Pancreas (tissue), 10 donors: ENCODE data around the gene ISL2. TPM values are rescaled to one million over a fixed set of nuclear protein-coding genes. Genes with fewer than 3 reads are reported as not detected.

Experiments used
- ATAC-seq, 4 donors: fragments of 200-7000 bp; cut with Tn5 transposase; one replicate each; pipeline versions ENCODE4 v1.8.0 to v1.9.1; 2020; ENCODE audit warnings: mild to moderate bottlenecking in 4 of 4, moderate library complexity in 4 of 4
- DNase-seq, 6 donors: peaks; one replicate each; pipeline ENCODE4 v3.0.0-alpha.2; 2020
- FAIRE-seq: peaks from 2 replicates; lab custom pipeline; 2012; peaks lifted over from hg19 to GRCh38; lab: Jason Lieb, UNC
- H3K27ac ChIP-seq, 4 donors: fragments of 200-600 bp; sonication (generic); 1 replicate in 3 of 4; 2 replicates in 1 of 4; pipeline versions ENCODE4 v1.5.0 to v1.8.0; 2020
- H3K27me3 ChIP-seq, 4 donors: fragments of 200-600 bp; one replicate each; pipeline ENCODE4 v1.8.0; 2021
- H3K36me3 ChIP-seq, 3 donors: fragments of 200-600 bp; sonication (generic) in 1 of 3; one replicate each; pipeline versions ENCODE4 v1.5.0 to v1.8.0; 2020 to 2021
- H3K4me1 ChIP-seq, 3 donors: fragments of 200-600 bp; one replicate each; pipeline ENCODE4 v1.8.0; 2021
- H3K4me3 ChIP-seq, 4 donors: fragments of 200-600 bp; sonication (generic) in 2 of 4; one replicate each; pipeline versions ENCODE4 v1.5.0 to v1.8.0; 2020 to 2021
- H3K9me3 ChIP-seq, 4 donors: fragments of 200-600 bp; one replicate each; pipeline ENCODE4 v1.8.0; 2021
- WGBS, 2 donors: extraction: QIAGEN DNeasy Blood & Tissue Kit; methylation state at CpG; one replicate each; pipeline ENCODE4 v1.1.7; 2013; 5-methylcytosine and 5-hydroxymethylcytosine counted together
- intact Hi-C, 3 donors: fragments of 100-400 bp; cut with DNase I; formaldehyde crosslinking; loops; one replicate each; pipeline versions ENCODE4 v1.11.1 to v1.14.2; 2022
- polyA plus RNA-seq, 2 donors: library from polyadenylated mRNA; stranded (reverse); fragments of 200-250 nt; gene quantifications; one replicate each; pipeline ENCODE4 v1.2.3, GENCODE V29; 2013
- total RNA-seq, 6 donors: library from RNA; stranded (reverse); fragmentation: NEBNext Ultra II Directional in 4 of 6; extraction: Animal tissue kit (Norgen Biotek cat#: 25700) in 4 of 6; gene quantifications; one replicate each; pipeline versions ENCODE4 v1.2.1 to v1.2.4, GENCODE V29; 2021 to 2023
- TF ChIP-seq, protein P1 (sequence below), 4 donors: fragments of 200-600 bp; sonication (generic) in 3 of 4; IDR thresholded peaks; one replicate each; pipeline versions ENCODE4 v1.5.0 to v1.8.0; 2021; ENCODE audit warnings: antibody characterized with exemption in 4 of 4
- donor health status: healthy with polysubstance abuse.
- donor health status: DM: no; HTN: no; CAD: no; lungs with moderate emphysema.
- donor health status: DM: no; HTN: no; CAD: no.
- donor health status: control.
- donor health status: control.
- donor health status: Bipolar disorder and iron deficiency.
- donor health status: DM: yes; HTN: yes; CAD: no.
- donor health status: DM: no; HTN: no; CAD: no.
- donor health status: DM: no; HTN: no; CAD: no.
- donor health status: DM: yes; HTN: yes; CAD: no.

Gene ISL2
- total and polyA plus RNA-seq, 8 donors: 0.11 to 0.41 (median 0.16) TPM; not detected in 5

DNA sequence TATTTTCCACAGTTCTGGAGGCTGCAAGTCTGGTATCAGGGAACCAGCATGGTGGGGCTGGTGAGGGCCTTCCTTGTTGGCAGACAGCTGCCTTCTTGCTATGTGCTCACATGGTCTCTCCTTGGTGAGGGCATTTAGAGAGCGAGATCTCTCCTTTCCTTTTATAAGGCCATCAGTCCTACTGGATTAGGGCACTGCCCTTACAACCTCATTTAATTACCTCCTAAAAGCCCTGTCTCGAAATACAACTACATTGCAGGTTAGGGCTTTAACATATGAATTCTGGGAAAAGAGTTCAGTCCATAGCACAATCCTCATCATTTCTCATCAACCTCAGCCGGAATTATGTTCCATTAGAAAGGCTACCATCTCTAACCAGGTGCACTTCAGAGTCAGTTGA lies 21.9 kb downstream of the ISL2 start:
- intact Hi-C loops: no loop called here
- TF ChIP-seq, protein P1, sequence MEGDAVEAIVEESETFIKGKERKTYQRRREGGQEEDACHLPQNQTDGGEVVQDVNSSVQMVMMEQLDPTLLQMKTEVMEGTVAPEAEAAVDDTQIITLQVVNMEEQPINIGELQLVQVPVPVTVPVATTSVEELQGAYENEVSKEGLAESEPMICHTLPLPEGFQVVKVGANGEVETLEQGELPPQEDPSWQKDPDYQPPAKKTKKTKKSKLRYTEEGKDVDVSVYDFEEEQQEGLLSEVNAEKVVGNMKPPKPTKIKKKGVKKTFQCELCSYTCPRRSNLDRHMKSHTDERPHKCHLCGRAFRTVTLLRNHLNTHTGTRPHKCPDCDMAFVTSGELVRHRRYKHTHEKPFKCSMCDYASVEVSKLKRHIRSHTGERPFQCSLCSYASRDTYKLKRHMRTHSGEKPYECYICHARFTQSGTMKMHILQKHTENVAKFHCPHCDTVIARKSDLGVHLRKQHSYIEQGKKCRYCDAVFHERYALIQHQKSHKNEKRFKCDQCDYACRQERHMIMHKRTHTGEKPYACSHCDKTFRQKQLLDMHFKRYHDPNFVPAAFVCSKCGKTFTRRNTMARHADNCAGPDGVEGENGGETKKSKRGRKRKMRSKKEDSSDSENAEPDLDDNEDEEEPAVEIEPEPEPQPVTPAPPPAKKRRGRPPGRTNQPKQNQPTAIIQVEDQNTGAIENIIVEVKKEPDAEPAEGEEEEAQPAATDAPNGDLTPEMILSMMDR (IDR thresholded peaks at IDR 0.05): no peak
- 94 to 95% methylated on average over 3 of the region's 3 CpGs for WGBS, 2 donors
- Histone ChIP-seq H3K27me3 (no peaks in the 10 kb centered on the region), H3K36me3 (no peaks in the 10 kb centered on the region), H3K9me3 (no peaks in the 10 kb centered on the region), H3K4me1 (no peaks in the 10 kb centered on the region), H3K4me3 (no peak overlapping the region), H3K27ac (no peak overlapping the region)
- FAIRE-seq (no peak), ATAC-seq (no peak), DNase-seq (no peak)

DNA sequence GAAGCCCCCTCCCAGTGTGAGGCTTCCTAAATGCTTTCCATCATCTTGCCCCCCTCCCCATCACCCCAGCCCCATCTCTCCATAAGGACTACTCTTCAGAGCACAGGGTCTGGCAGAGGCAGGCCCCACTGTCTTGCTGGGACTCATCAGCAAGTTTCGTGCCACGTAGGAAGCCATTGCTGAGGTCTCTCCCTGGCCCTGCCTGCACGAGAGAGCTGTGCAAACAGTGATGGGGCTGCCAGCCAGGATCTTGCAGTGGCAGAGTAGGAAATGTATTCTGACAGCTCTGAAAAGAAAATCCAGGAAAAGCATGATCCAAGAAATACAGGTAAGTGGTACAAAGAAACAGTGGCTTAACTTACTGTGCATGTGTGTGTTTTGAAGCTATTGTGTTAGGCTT lies 22.6 kb downstream of the ISL2 start:
- DNase-seq: no peak
- Histone ChIP-seq H3K4me3 (no peak overlapping the region), H3K9me3 (no peaks in the 10 kb centered on the region), H3K36me3 (no peaks in the 10 kb centered on the region), H3K27me3 (no peaks in the 10 kb centered on the region), H3K4me1 (no peaks in the 10 kb centered on the region), H3K27ac (no peak overlapping the region)
- FAIRE-seq: no peak
- TF ChIP-seq, protein P1 (IDR thresholded peaks at IDR 0.05): no peak
- intact Hi-C loops: no loop called here
- WGBS, 2 donors: 35 to 54% methylated on average over 3 of the region's 3 CpGs
- ATAC-seq: peak in 1 of 4 donors; percentile 57

DNA sequence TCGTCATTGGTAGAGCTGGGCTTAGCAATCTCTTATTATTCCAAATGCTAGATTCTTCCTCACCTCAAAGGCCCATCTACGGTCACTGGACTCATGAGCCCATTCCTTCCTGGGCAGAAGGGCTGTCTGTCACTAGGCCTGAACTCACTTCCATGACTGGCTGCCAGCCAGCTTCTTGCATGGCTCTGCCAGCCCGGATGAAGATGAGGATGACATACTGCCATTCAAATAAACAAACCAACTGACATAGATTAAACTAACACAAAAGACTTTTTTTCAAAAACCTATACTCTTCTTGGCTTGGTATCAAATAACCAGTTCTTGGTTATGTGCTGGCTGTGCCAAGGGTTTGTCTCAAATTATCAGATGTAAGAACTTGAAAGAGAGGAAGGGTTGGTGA lies 23.8 kb downstream of the ISL2 start:
- 93 to 99% methylated on average over 3 of the region's 3 CpGs for WGBS, 2 donors
- no peaks in the 10 kb centered on the region for H3K4me1 ChIP-seq
- no peak for FAIRE-seq

DNA sequence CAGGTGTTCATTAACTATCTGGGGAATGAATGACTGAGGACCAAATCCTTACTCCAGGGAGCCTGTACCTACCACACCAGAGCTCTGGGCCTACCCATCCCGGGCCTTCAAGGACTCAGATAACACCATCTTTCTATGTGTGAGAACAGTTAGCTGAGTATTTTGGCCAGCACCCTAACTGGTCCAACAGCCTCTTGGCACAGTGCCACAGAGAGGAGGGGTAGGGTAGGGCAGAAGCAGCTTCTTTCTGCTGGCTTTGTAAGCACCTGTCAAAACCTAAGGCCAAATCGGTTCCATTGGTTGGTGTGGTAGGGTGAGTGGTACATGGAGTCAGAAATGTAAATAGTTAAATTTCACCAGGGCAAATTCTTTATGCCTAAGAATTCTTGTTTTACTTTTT lies 26.7 kb downstream of the ISL2 start:
- H3K9me3 ChIP-seq: no peaks in the 10 kb centered on the region
- ATAC-seq (no peak), DNase-seq (no peak), FAIRE-seq (no peak)
- H3K36me3 ChIP-seq: no peaks in the 10 kb centered on the region
- H3K4me3 ChIP-seq: no peak overlapping the region
- no peaks in the 10 kb centered on the region for H3K4me1 ChIP-seq
- intact Hi-C loops: no loop called here
- 45 to 48% methylated on average over 2 of the region's 2 CpGs for WGBS, 2 donors
- TF ChIP-seq, protein P1 (IDR thresholded peaks at IDR 0.05): no peak
- no peak overlapping the region for H3K27ac ChIP-seq
- H3K27me3 ChIP-seq: no peaks in the 10 kb centered on the region

More for the DNA sequence above, 23.8 kb downstream of the ISL2 start:
- no peaks in the 10 kb centered on the region for H3K36me3 ChIP-seq
- intact Hi-C loops: no loop called here
- H3K9me3 ChIP-seq: no peaks in the 10 kb centered on the region
- ATAC-seq: no peak
- no peak overlapping the region for H3K4me3 ChIP-seq
- TF ChIP-seq, protein P1 (IDR thresholded peaks at IDR 0.05): no peak
- H3K27ac ChIP-seq: no peak overlapping the region
- no peaks in the 10 kb centered on the region for H3K27me3 ChIP-seq
- no peak for DNase-seq

DNA sequence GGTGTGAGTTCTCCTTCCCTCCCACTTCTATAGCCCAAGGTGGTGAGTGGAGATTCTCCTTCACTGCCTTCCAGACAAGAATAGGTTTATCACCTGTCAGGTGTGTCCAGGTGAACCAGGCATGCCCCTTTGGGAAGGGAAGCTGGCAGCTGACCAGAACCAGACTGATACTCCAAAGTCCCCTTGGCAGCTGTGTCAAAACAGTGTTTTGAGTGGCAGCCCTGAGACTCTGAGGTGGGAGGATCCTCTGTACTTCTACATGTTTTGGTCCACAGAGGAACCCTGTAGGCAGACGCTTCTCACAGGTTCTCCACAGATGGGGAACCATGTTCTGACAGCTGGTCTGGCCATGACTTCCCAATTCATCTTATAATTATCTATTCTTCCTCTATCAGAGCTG lies 30.1 kb downstream of the ISL2 start:
- Histone ChIP-seq H3K36me3 (no peaks in the 10 kb centered on the region), H3K4me1 (no peaks in the 10 kb centered on the region), H3K27me3 (no peaks in the 10 kb centered on the region), H3K9me3 (no peaks in the 10 kb centered on the region), H3K4me3 (no peak overlapping the region), H3K27ac (no peak overlapping the region)
- peak in 3 of 4 donors; percentile 25 to 43 (median 40) for ATAC-seq
- no peak for FAIRE-seq
- WGBS, 2 donors: 90 to 95% methylated on average over 1 of the region's 1 CpG
- intact Hi-C loops: no loop called here
- no peak for DNase-seq
- TF ChIP-seq, protein P1 (IDR thresholded peaks at IDR 0.05): no peak
